LNCAP (cell line): ENCODE data around the gene MLLT1.

ENCODE experiments used
- TF ChIP-seq, protein P1 (sequence below): fragments of 450-650 bp; IDR thresholded peaks from 2 replicates; pipeline ENCODE4 v1.5.1; 2017; ENCODE audit warnings: mild to moderate bottlenecking

MLLT1 gene

GRCh38 chr19:6279931-6280591 is at the start of gene MLLT1:
Gene MLLT1, minus strand, starts transcription at chr19:6279975. Its CDS starts 191 bp downstream, at chr19:6279784.
- TF ChIP-seq, protein P1, sequence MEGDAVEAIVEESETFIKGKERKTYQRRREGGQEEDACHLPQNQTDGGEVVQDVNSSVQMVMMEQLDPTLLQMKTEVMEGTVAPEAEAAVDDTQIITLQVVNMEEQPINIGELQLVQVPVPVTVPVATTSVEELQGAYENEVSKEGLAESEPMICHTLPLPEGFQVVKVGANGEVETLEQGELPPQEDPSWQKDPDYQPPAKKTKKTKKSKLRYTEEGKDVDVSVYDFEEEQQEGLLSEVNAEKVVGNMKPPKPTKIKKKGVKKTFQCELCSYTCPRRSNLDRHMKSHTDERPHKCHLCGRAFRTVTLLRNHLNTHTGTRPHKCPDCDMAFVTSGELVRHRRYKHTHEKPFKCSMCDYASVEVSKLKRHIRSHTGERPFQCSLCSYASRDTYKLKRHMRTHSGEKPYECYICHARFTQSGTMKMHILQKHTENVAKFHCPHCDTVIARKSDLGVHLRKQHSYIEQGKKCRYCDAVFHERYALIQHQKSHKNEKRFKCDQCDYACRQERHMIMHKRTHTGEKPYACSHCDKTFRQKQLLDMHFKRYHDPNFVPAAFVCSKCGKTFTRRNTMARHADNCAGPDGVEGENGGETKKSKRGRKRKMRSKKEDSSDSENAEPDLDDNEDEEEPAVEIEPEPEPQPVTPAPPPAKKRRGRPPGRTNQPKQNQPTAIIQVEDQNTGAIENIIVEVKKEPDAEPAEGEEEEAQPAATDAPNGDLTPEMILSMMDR, result peak; percentile 79

- TF ChIP-seq, protein P1, result no peak
Observed at GRCh38 chr19:6326815-6327214, 47.0 kb upstream of the MLLT1 start.

DNA sequence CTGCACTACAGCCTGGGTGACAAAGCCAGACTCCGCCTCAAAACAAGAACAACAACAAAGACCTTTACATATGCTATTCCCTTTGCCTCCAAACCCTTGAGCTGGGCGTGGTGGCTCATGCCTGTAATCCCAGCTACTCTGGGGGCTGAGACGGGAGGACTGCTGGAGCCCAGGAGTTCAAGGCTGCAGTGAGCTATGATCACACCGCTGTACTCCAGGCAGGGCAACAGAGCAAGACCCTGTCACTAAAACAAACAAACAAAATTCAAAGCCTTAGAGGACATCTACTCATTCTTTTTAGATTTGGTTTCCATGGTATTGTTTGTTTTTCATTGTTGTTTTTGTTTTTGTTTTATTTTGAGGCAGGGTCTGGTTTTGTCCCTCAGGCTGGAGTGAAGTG is 45.8 kb upstream of the MLLT1 start:
- TF ChIP-seq, protein P1, result no peak

- TF ChIP-seq, protein P1, result no peak
Observed at GRCh38 chr19:6324757-6325156, 45.0 kb upstream of the MLLT1 start.

- TF ChIP-seq, protein P1, result no peak
Observed at GRCh38 chr19:6322284-6322683, 42.5 kb upstream of the MLLT1 start.

- TF ChIP-seq, protein P1, result no peak
Observed at GRCh38 chr19:6319376-6319775, 39.6 kb upstream of the MLLT1 start.

DNA sequence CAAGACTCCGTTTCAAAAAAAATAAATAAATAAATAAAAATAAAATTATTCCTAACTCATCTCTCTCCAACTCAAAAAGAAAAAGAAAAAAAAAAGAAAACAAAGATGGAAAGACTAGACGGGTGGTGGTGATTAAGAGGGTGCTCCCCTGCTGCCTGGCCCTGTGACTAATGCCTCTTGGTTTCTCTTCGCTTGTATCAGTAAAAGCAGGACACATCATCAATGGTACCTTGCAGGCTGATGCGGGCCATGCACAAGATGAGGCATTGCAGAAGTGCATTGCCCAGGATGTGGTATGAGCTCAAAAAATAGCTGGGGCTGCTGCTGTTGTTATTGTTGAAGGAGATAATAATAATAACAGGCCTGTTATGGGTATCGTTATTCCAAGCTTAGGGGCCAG is 39.0 kb upstream of the MLLT1 start:
- TF ChIP-seq, protein P1, result no peak
